ENCODE measurements around the gene SPAG6. TPM values are rescaled to one million over a fixed set of nuclear protein-coding genes. Genes with fewer than 3 reads are reported as not detected.

The SPAG6 gene
- total and polyA plus RNA-seq, 9 of the 15 experiments (the other 6 are each of a cell fraction or from before 2014, with no cell fraction given): 3.5 to 23.1 (median 11.8) TPM

DNA sequence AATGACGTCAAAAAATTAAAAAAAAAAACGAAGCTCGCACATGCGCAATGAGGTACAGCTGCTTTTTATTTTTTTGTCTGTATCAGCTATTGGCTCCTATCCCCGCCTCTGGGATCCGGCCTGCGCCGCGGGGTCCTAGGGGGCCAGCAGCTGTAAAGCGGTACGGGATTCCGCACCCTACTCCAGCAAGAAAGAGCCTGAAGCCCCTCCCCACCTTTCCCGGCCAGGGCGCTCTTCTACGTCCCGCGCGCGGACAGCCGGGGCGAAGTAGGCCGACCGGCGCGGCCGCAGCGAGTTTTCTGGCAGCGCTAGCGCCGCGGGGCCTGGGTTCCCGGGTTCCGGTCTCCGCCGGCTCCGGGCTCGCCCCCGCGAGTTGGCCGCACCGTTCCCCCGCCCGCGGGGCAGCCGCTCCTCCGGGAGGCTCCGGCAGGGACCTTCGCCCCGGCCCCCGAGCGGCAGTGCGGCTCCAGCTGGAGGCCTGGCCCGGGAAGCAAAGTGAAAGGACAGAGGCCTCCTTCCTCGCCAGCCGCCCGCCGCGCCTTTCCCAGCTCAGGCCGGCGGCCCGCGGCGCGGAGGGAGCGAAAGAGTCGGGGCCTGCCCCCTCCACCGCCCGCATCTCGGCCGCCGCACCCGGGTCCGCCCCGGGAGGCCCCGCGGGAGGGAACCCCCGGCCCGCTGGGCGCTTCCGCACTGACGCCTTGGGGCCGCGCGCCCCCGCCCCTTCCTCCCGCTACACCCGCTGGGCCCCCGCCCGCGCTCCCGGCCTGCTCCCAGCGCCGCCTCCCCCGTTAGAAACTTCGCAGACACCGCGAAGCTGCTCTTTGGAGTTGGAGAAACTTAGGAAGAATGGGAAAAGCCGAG, 4.7 kb upstream of the SPAG6 start:
- in situ Hi-C loops (cut with MboI): no loop called here
- Histone ChIP-seq H4K20me1 (replicated peaks; ENCODE audit: control insufficient read depth, insufficient read depth, low read length) (no peaks in the 10 kb centered on the region), H3K4me3 (peak overlapping the region; percentile 69), H3K79me2 (ENCODE audit: control insufficient read depth, insufficient read depth, low read length) (no peaks in the 10 kb centered on the region), H2AFZ (ENCODE audit: low read depth, low read length) (peak overlapping the region; percentile 77), H3K4me1 (replicated peaks in 1 of 2; ENCODE audit: control insufficient read depth in 2 of 2, insufficient read depth in 2 of 2, low read length in 2 of 2) (peaks cover 13 to 14% of the 10 kb centered on the region in 2 experiments; a peak in 4 of 5 replicates), H3K36me3 (ENCODE audit: control insufficient read depth, insufficient read depth, low read length) (no peaks in the 10 kb centered on the region), H3K4me2 (ENCODE audit: insufficient read depth, low read length) (peak overlapping the region; percentile 82), H3K9me3 (replicated peaks; ENCODE audit: control insufficient read depth, insufficient read depth, low read depth, low read length) (no peaks in the 10 kb centered on the region; the same call in 1 of the 2 replicates), H3K9me1 (ENCODE audit: control insufficient read depth, insufficient read depth, low read length) (no peaks in the 10 kb centered on the region), H3K27me3 (ENCODE audit: control insufficient read depth in 2 of 2, insufficient read depth in 2 of 2, low read length in 2 of 2) (no peaks in the 10 kb centered on the region), H3K27ac (ENCODE audit: extremely low read depth, low read depth, low read length) (peak overlapping the region; percentile 91), H3K9ac (ENCODE audit: insufficient read depth in 1 of 2, low read depth in 2 of 2, low read length in 2 of 2) (peak overlapping the region; percentile 94 to 97)
- under 1% methylated on average over 40 of the region's 98 CpGs for WGBS (ENCODE audit: insufficient coverage, low coverage, missing lambda C conversion rate)
- peak; percentile 86 to 90 (median 88) for DNase-seq (ENCODE audit: extremely low read depth in 1 of 4, low spot score in 3 of 4)
- ChIA-PET CTCF (ENCODE audit: low intra/inter-chr PET ratio) (no interaction called here), POLR2A (interaction anchor here (0.6 to 2.4 kb wide), 18 partner anchors 9 to 477 kb away, joined by 3 to 17 read pairs (median 3); partner anchors contain the start of gene COMMD3)
- BruUV-seq (replicated peaks): no TSS peak
- no peak for FAIRE-seq
- intact Hi-C loops (cut with micrococcal nuclease): loop anchor here (1.0 to 5.0 kb wide), 3 partner anchors 12 to 77 kb away; no protein-coding TSS in a partner anchor
- ATAC-seq: peak; percentile 92
- no peak for TF ChIP-seq HNRNPUL1 (IDR thresholded peaks at IDR 0.05; ENCODE audit: low read length)
- no peak for TF ChIP-seq STAG1 (CRISPR knock-in tag; IDR thresholded peaks at IDR 0.05; ENCODE audit: borderline replicate concordance)
- peak; percentile 77; the same call in 1 of the 2 replicates for TF ChIP-seq ILF3 (IDR thresholded peaks at IDR 0.05; ENCODE audit: borderline replicate concordance)
- TF ChIP-seq, protein P1, sequence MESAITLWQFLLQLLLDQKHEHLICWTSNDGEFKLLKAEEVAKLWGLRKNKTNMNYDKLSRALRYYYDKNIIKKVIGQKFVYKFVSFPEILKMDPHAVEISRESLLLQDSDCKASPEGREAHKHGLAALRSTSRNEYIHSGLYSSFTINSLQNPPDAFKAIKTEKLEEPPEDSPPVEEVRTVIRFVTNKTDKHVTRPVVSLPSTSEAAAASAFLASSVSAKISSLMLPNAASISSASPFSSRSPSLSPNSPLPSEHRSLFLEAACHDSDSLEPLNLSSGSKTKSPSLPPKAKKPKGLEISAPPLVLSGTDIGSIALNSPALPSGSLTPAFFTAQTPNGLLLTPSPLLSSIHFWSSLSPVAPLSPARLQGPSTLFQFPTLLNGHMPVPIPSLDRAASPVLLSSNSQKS (CRISPR knock-in tag; IDR thresholded peaks at IDR 0.05): no peak
- peak; percentile 88 for TF ChIP-seq PHF8 (IDR thresholded peaks at IDR 0.05; ENCODE audit: borderline replicate concordance, low read length)
- no peak for TF ChIP-seq ZNF561 (CRISPR knock-in tag; conservative IDR thresholded peaks at IDR 0.05)
- TF ChIP-seq PRMT5 (CRISPR knock-in tag; IDR thresholded peaks at IDR 0.05): peak; percentile 22; the same call in 1 of the 2 replicates
- no peak for TF ChIP-seq RFX5 (IDR thresholded peaks at IDR 0.05; ENCODE audit: low read depth, low read length)
- TF ChIP-seq CREM (IDR thresholded peaks at IDR 0.05; ENCODE audit: low read depth): peak; percentile 69
- no peak for TF ChIP-seq NCOA1 (IDR thresholded peaks at IDR 0.05; ENCODE audit: low read depth)
- peak; percentile 20; the same call in 1 of the 2 replicates for TF ChIP-seq TARDBP (IDR thresholded peaks at IDR 0.05)
- TF ChIP-seq, protein P2, sequence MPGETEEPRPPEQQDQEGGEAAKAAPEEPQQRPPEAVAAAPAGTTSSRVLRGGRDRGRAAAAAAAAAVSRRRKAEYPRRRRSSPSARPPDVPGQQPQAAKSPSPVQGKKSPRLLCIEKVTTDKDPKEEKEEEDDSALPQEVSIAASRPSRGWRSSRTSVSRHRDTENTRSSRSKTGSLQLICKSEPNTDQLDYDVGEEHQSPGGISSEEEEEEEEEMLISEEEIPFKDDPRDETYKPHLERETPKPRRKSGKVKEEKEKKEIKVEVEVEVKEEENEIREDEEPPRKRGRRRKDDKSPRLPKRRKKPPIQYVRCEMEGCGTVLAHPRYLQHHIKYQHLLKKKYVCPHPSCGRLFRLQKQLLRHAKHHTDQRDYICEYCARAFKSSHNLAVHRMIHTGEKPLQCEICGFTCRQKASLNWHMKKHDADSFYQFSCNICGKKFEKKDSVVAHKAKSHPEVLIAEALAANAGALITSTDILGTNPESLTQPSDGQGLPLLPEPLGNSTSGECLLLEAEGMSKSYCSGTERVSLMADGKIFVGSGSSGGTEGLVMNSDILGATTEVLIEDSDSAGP (CRISPR knock-in tag; IDR thresholded peaks at IDR 0.05): 0 out of 2 replicates have a peak, but pooled peaks have one; percentile 2
- TF ChIP-seq STAT5B (CRISPR knock-in tag; IDR thresholded peaks at IDR 0.05): no peak
- TF ChIP-seq, protein P3, sequence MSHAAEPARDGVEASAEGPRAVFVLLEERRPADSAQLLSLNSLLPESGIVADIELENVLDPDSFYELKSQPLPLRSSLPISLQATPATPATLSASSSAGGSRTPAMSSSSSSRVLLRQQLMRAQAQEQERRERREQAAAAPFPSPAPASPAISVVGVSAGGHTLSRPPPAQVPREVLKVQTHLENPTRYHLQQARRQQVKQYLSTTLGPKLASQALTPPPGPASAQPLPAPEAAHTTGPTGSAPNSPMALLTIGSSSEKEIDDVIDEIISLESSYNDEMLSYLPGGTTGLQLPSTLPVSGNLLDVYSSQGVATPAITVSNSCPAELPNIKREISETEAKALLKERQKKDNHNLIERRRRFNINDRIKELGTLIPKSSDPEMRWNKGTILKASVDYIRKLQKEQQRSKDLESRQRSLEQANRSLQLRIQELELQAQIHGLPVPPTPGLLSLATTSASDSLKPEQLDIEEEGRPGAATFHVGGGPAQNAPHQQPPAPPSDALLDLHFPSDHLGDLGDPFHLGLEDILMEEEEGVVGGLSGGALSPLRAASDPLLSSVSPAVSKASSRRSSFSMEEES (CRISPR knock-in tag; IDR thresholded peaks at IDR 0.05): no peak
- TF ChIP-seq ZNF57 (CRISPR knock-in tag; IDR thresholded peaks at IDR 0.05): no peak
- TF ChIP-seq KLF16 (IDR thresholded peaks at IDR 0.05): no peak
- no peak for TF ChIP-seq DACH1 (IDR thresholded peaks at IDR 0.05; ENCODE audit: partially characterized antibody)
- TF ChIP-seq ZNF354B (CRISPR knock-in tag; IDR thresholded peaks at IDR 0.05): no peak
